Hematopoietic multipotent progenitor cell treated with erythropoietin and hydrocortisone succinate and interleukin-3 and kit ligand, for 15 days (in vitro differentiated cells): ENCODE results near the gene ISM1.
A peak's percentile ranks its signal among the peaks of the same experiment; 100 is the strongest.

Source experiments
- DNase-seq: peaks from one replicate; pipeline ENCODE4 v3.0.0-alpha.2; 2015; ENCODE audit warnings: low spot score

The ISM1 gene

DNA sequence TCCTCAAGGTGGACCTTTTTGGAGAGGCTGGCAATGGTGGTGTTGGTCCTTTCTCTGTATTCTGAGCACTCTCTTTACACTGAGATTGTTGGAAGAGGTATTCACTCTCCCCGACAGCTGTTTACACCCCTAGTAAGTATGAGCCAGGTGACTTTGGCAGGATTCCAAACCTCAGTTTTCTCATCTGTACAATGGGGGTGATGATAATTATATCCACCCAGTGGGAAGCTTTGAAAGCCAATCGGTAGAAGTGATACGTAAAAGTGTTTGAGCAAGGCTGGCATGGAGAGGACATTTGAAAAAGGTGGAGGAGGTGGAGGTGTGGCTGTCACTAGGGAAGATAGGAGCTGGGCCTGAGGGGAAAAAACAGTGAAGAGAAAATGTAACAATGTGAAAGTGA is 35.5 kb downstream of the ISM1 start:
- DNase-seq: no peak

- DNase-seq: no peak
Observed at GRCh38 chr20:13259921-13260320, 38.8 kb downstream of the ISM1 start.

DNA sequence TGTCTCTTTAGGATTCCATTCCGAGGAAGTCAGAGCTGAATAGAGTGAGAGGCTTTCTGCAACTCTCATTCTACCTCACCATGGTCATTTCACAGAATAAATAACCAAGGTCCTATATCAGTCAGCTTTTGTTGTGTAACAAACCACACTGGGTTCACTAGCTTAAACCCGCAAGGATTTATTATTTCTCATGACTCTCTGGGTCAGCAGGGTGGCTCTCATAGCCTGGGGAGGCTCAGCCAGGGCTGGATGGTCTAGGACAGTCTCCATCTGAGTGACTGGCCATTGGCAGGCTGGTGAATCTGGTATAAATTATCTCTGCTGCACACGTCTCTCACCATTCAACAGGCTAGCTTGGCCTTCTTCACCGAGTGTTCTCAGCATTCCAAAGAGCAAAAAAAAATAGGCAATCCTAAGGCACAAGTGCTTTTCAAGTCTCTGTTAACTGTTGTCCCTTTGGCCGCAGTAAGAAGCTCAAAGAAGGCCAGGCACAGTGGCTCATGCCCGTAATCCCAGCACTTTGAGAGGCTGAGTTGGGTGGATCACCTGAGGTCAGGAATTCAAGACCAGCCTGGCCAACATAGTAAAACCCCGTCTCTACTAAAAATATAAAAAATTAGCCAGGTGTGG is 39.7 kb downstream of the ISM1 start:
- no peak for DNase-seq

- peak; percentile 5 for DNase-seq
Observed at GRCh38 chr20:13261460-13262301, 40.6 kb downstream of the ISM1 start.

DNA sequence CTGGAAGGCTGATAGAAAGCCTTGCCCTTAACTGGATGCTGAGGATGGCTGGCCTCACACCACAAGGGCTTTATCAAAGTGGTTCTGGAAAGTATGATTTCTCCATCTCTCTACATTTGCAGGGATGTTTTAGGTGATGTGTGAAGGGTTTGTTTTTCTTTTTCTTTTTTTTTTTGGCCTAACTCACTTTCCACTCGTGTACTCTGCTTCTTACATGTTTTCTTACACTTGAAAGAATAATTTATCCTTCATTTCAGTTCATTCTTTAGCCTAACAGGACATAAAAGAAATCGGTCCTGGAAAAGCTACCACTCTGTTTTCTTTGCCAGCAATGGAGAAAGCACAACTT is 41.2 kb downstream of the ISM1 start:
- DNase-seq: no peak

DNA sequence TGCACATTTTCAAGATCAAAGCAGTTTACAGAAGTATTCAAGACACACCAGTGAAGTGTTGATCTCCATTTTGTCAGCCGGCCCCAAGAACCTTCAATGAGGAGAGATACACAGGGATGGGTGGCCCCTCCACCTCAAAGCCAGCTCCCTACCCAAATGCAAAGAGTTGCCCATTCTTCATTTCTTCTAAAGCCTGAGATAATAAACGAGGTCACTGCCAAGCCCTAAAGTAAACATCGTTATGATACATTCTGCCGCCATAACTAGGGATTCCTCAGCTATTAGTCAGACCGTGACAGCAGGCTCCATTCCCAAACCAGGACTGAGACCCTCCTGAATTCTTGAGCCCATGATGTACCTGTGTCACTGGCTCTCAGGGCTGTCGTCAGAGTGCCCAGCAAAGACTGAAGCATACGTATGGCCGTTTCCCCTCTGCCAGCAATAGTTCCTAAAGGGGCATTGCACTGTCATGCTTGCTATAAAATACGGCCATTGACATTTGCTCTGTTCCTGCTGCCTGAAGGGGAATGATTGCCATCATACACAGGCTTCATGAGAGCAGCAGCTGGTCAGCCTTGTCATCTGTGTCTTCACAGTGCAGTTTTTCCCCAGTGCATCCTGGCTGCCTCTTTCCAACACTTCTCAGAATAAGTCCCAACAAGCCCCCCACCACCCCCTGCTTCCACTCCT is 41.7 kb downstream of the ISM1 start:
- no peak for DNase-seq

GRCh38 chr20:13263451-13263850 is 42.4 kb downstream of the ISM1 start:
- DNase-seq: no peak

- DNase-seq: no peak
Observed at GRCh38 chr20:13264907-13265306, 43.8 kb downstream of the ISM1 start.

DNA sequence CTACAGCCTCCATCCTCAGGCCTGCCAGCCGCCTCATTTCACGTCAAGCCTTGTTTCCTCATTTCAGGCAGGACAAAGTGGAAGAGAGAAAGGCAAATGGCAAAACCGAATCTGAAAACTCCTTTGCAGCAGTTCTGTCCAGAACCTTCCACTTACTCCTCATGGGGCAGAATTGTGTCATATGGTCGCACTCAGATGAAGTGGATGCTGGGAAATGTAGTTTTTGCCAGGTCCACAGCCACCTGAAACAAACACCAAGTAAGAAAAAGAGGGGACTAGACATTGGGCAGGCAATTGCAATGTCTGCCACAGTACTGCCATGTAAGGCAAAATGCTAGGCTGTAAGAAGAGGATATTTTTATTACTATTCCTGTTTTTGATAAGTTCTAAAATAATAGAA is 44.9 kb downstream of the ISM1 start:
- no peak for DNase-seq

DNA sequence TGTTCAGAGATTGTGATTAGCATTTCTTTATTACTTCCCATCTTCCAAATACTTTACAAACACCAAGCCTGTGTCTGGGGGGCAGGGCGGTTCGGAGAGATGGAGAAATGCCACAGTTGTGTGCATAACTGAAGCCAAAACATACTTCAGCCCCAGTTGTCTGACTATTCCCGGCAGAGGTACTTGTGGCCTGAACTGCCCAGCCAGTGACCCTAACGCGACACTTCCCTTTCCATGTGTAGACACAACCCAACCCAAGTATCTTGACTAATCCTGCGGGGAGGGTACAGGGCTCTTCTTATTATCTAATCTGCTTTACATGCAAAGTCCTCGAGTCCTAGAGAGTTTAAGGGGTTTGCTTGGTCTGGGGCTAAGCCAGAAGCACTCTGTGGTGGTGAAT is 46.2 kb downstream of the ISM1 start:
- DNase-seq: no peak

DNA sequence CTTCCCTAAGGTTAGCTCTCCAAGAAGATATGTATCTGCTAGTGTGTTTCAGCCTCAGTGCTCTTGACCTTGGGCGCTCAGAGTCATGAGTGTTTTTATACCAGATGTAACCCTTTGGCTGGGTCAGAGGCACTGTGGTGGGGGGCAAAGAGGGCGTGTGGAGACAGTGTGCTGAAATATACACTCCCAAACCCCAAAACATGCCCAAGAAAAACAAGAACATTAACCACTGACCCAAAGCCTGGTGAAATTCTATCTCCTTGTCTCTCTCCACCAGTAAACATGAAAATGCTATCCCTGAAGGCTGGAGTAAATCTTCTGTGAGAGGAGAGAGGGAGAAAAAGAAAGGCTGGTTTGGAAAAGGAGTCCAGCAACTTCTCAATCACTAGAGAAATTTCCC is 47.9 kb downstream of the ISM1 start:
- DNase-seq: no peak

DNA sequence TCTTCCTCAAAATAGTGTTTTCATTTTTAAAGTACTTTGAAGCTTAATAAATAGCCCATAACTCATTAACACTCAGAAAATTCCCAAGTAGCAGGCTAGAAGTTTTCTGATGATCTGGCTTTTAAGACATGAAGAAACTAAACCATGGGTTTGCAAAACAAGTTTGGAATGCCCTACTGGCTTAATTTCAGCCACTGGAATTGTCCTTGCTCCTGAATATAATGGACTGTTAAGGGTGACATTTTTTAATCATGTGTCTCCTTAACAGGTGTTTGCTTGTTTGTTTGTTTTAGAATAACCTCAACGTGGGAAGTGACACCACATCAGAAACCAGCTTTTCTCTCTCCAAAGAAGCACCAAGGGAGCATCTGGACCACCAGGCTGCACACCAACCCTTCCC is 49.1 kb downstream of the ISM1 start:
- no peak for DNase-seq

DNA sequence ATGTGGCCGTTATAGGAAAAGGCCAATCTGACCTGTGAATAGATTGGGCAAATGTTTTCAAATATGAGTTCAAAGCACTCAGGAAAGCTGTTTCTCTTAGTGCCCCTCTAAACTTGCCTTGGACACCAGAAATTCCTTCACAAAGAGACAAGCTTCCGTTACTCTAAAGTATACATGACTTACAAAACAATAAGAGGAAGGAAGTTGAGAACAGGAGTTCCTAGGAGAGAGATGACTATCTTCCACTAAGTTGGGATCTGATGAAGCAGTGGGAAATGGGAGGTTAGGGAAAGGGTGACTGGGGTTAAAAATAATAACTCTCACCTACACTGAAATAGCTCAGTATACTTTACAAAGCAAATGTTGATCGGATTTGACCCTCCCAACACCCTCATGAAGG is 50.0 kb downstream of the ISM1 start:
- DNase-seq: no peak

DNA sequence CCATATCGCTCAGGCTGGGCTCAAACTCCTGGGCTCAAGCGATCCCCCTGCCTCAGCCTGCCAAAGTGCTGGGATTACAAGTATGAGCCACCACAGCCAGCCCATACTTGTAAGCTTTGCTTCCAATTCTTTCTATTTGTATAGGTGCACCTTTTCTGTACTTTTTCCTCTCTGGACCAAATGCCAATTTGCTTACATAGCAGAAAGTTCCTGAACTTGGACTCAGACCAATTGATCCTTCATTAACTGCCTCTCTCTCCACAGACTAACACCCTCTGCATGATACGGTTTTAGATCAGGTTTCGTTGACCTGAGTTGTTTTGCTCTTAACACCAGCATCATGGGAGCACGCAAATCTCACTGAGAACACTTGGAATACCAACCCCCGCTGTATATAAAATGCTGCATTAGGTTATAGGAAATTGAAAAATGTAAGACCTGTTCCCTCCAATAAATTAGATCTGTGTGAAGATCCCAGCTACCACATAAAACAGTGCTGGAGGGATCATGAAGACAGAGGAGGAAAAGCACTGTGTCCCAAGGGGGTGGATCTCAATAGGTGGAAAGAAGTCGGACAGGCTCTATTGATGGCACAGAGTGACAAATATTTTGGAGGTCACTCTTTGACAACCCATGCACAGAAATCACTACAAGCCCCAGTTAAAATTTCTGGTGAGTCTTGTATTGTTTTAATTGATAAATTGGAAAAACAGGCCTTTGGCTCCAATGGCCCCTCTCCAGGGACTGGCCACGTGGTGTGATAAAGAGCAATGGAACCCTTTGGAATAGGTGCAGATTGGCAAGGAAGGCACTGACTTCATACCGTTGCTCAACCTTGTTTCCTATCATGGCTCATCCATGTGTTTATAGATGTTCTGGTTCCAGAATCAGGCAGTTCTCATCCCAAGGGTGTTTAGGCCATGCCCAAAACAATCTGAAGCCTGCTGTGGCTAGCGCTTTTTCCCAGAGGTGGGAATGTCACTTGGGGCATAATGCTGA is 51.2 kb downstream of the ISM1 start:
- no peak for DNase-seq

DNA sequence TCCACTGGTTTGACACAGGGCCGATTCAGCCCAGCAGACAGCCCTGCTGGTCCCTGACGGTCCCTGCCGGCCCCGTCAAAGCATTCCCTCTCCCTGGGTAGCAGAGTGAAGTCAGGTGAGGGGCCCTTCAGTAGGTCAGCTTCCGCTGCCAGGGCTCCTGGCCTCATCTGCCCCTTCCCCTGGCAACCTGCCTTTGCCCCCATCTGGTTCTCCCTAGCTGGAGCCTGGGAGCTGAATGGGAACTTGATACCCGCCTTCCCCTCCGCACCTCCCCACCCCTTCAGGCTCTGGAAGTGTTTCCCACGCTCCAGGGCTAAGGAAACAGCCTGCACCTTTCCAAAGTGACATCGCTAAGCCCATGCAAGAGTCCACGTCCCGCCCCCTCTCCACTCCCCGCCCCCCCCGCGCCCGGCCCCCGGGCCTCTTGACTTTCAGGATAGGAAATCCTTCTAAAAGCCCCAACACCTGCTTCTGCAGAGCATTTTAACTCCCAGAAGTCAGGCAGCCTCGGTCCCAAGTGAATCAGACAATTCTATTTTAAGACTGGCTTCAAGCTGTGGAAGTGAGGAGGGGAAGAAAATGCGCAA is 53.3 kb downstream of the ISM1 start:
- no peak for DNase-seq

GRCh38 chr20:13276945-13277541 is 56.0 kb downstream of the ISM1 start:
- no peak for DNase-seq

- no peak for DNase-seq
Observed at GRCh38 chr20:13277663-13278295, 56.7 kb downstream of the ISM1 start.

DNA sequence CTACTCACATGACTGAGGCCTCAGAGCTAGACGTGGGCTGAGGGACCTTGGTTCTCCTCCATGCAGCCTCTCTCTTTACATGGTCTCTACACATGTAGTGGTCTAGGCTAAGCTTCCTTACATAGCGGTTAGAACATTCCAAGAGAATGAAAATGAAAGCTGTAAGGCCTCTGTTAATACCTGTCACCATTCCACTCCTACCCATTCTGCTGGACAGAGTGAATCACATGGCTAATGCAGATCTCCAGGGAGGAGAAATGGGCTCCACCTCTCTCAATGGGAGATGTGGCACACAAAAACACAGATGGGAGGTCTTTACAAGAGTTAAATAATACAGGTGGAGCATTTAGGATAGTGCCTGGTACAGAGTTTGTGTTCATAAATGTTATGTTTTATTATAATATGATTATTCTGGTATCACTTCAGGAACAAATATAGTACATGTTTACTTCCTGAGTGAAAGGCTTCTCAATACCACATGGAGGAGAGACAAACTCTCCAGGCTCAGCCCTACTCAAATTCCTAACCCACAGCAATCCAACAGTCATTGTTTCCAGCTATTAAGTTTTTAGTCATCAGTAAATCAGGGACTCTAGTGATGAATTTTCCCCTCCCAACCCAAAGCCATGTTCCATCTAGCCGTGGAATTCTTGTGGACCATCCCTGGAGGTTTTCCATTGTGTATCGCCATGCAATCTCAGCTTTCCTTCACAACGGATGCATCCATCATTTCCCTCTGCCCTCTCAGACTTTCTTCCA is 57.9 kb downstream of the ISM1 start:
- no peak for DNase-seq

DNA sequence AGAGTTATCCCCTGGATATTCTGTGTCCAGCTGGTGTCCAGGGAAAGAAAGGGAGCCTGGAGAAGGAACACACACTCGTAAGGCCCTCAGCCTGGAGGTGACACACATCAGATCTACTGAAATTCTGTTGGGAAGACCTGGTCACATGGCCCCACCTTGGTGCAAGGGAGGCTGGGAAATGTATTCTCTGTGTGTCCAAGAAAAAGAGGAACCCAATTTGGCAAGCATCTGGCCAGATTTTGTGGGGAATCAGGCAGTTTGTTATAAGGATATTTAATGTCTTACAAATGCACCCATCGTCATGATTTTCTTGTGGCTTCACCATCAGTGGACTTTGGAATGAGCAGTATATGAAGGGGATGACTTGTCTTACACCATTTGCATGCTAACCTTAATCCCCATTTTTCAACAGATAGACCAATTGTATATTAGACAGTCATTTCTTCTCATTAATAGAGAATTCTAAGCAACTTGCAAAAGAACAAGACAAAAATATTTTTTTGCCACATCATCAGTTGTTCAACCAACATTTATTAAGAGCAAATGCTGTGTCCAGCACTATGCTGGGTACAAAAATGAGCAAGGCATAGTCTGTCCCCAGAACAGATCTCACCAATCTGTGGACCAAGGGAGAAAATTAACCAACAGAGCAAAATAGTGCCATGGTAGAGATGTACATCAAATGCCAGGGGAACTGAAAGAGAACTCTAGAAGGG is 59.7 kb downstream of the ISM1 start:
- DNase-seq: no peak
